ENCODE results near the gene NFATC2.

The NFATC2 gene

DNA sequence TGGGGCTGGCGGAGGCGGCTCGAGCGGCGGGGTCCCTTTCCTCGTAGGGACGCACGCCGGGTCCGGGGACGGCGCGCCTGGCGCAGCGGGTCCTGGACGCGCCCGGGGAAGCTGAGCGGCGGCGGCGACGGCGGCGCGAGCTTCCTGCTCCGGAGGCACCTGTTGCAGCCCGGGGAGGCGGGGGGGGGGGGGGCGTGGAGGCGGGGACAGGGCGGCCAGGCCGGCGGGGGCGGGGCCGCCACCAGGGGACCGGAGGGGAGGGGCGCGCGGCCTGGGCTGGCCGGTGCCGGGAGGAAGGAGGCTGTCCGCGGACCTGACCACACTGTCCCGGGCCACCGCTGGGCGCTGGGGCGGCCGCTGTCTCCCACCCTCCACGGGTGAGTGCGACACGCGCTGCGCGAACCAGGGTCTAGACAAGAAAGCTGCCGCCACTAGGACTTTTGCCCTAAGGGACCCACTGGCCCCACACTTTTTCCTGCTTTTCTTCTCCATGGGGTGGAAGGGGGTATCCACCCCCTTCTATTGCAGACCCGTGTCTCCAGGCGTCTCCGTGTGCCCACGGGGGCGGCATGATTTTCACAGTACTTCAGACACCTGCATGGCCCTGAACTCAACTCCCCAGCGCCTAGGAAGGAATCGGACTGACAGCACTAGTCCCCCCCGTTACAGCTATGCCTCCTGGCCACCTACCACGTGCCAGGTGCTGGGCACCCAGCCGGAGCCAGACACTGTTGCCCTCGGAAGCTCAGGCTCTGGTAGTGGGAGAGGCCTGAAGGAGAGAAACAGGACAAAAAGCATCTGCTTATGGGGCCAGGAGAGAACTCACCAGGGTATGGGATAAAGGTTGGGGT is at the start of gene NFATC2:
NFATC2 (minus strand) TSS at position 149 of the 851 bp plus-strand sequence. CDS start 220 bp downstream, outside the sequence.
- FAIRE-seq (no peak), DNase-seq (ENCODE audit: extremely low spot score, insufficient read length, low read depth) (peak; percentile 74)

DNA sequence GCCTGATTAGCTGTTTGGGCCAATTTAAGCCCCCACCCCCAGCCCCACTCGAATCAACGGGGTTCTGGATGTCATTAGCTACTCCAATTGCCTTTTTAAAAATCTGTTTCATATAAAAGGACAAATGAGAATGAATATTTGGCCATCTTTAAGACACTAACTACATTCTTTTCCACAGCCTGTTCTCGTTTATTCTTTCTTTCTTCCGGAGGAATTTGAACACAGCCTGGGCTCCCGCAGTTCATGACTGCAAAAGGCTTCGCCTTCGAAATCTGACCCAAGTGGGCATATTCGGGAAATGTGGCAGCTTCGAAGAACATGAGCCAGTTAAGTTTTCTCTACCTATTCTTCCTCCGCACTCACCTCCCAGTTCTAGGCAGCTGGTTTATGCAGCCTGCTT is 49.4 kb upstream of the NFATC2 start:
- FAIRE-seq (no peak), DNase-seq (ENCODE audit: extremely low spot score, insufficient read length, low read depth) (no peak)

DNA sequence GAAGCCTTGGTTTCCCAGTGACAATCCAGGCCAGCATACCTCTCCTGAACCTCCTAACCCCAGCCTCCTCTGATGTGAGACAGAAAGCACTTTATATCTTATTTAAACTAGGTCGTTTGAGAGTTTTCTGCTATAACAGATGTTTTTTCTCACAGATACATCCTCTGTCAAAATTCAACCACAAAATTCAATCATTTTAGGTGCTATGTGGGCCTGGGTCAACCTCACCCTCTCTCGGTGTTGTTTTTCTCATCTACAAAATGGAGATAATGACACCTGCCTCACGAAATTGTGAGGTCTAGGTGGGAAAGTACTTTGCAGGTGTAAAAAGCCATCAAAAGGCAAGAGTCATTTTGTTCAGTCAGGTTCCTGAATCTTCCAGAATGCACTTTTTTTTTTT is 46.2 kb upstream of the NFATC2 start:
- DNase-seq (ENCODE audit: extremely low spot score, insufficient read length, low read depth): no peak
- FAIRE-seq: no peak

DNA sequence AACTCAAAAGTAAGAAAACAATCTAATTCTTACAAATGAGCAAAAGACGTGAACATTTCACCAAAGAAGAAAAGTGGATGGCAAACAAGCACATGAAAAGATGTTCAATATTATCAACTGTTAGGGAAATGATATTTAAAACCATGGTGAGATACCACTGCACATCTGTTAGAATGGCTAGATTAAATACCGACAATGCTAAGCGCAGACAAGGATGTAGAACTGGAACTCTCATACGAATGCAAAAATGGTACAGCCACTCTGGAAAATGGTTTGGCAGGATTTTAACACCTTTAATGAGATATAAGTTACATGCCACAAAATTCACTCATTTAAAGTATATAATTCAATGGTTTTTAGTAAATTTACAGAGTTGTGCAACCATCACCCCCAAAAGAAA is 44.6 kb upstream of the NFATC2 start:
- DNase-seq (ENCODE audit: extremely low spot score, insufficient read length, low read depth) (no peak), FAIRE-seq (no peak)

DNA sequence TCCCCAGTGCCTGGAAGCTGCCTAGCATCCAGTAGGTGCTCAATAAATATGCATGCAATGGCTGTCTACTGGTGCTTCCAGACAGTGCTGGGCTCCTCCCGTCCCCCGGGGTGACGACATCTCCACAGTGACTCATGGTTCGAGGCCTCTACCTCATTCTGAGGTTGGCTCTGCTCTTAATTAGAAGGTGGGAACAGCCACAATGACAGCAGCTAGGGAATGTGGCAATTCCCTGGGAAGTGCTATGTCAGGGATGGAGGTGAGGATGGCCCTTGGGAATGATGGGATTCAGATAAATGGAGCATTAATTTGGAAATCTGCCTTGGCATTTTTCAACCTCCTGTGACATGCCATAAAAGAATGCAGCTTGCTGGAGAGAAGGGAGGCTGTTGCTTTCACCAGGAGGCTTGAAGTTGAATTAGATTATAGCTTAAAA is 43.5 kb upstream of the NFATC2 start:
- DNase-seq (ENCODE audit: extremely low spot score, insufficient read length, low read depth) (no peak), FAIRE-seq (no peak)

DNA sequence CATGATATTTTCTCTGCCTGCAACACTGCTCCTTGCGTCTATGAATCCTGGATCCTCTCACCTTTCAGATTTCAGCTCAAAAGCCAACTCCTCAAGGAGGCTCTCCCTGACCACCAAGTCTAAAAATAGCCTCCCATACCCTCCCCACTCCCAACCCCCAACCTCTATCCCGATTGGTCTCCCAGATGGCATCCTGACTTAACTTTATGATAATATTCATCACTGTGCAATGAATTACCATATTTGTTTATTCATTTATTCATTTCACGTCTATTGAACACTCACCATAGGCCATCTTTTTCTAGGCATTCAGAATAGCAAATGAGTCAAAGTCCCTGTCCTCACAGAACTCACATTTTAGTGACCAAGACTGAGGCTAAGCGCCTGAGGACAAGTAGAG is 42.6 kb upstream of the NFATC2 start:
- no peak for FAIRE-seq

DNA sequence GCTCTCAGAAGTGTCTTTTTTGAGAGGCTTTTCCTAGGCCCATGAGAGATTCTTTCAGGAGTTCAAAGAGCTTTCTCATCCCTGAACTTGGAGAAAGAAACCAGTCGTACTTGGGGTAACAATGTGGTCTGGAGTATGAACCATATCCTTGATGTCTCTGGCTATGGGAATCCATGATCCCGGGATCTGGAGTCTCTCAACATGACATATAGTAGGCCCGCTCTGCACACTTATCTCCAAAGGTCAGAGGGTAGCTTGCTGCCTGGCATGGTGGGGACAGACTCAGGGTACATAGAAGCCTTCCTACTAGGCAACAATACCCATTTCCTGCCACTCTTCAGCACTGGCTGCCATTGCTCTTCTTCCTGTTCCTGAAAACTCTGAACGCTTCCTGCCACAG is 42.2 kb upstream of the NFATC2 start:
- DNase-seq (ENCODE audit: extremely low spot score, insufficient read length, low read depth) (no peak), FAIRE-seq (no peak)

More for the DNA sequence above, 42.6 kb upstream of the NFATC2 start:
- no peak for DNase-seq (ENCODE audit: extremely low spot score, insufficient read length, low read depth)

DNA sequence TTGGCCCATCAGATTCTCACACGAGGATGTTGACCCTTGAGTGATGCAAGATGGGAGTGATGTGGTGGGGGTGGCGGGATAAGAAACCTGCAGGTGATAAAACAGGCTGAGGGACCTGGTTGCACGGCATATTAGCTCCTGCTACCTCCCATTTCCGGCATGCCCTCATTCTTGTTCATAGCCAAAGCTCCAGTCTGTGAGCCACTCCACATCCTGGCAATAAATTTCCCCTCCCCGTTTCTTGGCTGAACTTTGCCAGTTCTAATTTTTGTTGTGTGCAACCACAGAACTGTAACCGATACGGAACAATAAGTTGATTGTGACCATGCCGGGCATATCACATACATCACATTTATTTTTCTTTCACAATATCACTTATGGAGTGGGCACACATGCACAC is 41.6 kb upstream of the NFATC2 start:
- DNase-seq (ENCODE audit: extremely low spot score, insufficient read length, low read depth): no peak
- FAIRE-seq: no peak

DNA sequence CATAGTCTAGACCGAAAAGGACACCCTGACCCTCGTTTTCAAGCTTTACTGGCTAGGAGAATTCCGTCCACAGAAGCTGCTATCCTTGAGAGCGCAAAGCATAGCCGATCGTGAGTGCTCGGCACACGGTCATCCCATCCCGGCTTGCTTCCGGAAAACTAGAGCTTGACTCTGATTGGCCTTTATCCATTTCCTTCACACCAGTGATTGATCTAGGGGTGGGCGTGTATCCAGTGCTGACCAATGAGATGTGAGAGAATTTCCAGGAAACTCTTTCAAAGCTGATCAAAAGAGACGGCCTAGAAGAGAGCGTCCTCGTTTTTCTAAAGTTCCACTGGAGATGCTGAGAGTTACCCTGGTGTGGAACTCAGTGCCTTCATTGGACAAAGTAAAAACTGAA is 41.0 kb upstream of the NFATC2 start:
- FAIRE-seq (no peak), DNase-seq (ENCODE audit: extremely low spot score, insufficient read length, low read depth) (no peak)

DNA sequence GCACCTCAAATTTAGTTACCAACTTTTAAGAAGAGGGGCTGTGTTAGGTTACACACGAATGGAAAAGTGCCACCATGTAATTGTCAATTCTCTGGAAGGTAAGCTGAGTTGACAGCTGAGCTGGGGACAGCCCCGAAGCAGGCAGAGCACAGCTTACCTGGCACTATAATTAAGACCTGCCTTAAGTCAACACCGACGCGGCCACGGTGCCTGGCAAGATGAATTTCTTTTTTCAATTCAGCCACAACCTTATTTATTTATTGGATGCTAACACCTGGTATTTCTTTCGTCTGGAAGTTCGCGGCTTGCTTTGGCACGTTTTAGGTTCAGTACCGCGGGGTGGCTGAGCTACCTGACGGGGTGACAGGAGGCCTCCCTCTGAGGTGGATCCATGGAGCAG is 40.6 kb upstream of the NFATC2 start:
- no peak for FAIRE-seq
- no peak for DNase-seq (ENCODE audit: extremely low spot score, insufficient read length, low read depth)

DNA sequence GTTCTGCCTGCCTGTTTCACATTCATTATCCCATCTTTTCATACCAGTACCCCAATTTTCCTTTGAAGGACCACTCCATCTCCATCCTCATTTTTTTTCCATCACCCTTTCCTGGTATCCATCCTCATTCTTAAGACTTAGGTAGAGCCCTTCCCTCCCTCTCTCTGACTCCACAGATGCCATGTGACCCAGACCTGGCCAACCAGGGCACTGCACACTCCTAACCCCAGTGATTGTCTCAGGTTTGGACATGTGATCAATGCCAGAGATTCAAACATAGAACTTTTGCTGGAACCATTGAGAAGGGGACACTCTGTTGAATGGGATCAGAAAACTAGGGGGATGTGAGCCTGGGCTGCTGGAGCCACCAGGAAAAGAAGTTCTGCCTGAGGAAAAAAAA is 39.1 kb upstream of the NFATC2 start:
- DNase-seq (ENCODE audit: extremely low spot score, insufficient read length, low read depth) (no peak), FAIRE-seq (no peak)

DNA sequence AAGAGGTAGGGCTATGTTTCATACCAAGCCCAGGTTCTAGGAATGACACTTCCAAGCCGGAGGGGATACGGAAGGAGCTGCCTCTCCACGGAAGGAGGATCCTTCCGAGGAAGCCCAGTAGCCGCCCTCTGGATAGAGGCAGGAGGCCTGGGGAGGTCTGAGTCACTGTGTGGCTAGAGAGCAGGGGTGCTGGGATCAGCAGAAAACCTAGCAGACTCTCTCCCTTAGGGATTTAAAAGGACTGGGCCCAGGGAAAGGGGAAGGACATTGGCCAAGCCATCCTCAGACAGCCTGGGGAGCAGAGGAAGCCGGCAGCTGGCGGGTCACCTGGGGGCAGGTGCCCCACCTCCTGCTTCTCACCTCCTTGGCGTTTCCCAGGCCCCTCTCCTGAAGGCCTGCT is 36.6 kb upstream of the NFATC2 start:
- FAIRE-seq (no peak), DNase-seq (ENCODE audit: extremely low spot score, insufficient read length, low read depth) (no peak)

DNA sequence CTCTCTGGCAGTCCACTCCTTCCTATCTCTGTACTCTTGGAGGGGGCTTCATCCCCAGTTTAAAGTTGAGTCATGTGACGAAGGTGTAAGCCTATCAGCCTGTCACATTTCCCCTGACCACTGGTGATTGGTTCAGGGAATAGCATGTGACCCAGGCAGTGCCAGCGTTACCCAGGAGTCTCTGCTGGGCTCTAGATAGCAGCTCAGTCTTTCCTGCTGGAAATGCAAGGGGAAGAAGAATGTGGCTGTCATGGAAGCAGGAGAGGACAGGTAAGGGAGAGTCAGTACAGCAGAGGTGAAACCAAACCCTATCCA is 35.6 kb upstream of the NFATC2 start:
- no peak for FAIRE-seq

DNA sequence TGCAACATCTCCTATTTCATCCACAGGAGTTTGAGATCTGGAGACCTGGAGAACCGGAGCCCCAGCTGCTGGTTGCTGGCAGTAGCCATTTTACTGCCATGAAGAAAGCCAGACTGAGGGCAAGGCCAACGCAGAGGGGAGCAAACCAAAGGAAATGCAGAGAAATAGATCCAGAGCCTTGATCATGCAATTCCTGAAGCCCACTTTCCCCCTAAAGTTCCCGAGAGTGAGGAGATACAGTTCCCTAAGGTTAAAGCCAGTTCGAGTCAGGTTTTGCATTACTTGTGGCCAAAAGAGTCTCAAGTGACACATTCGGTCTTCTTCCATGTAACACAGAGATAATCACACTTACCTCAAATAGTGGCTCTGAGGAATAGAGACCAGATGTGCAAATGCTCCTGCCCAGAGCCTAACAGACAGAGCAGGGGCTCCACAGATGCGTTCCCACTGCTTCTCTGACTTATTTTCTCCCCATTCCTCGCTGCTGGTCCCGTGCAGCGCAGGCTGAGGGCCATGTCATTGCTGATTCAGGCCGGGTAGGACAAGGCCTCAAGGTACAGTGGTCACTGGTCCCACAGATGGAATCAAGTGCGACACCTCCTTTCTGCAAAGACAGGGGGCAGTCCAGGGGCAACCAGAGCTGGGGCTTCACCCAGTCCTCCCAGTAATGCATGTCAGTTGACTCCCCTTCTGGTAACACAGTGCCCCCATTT is 35.1 kb upstream of the NFATC2 start:
- DNase-seq (ENCODE audit: extremely low spot score, insufficient read length, low read depth) (no peak), FAIRE-seq (no peak)

More for the DNA sequence above, 35.6 kb upstream of the NFATC2 start:
- DNase-seq (ENCODE audit: extremely low spot score, insufficient read length, low read depth): no peak

DNA sequence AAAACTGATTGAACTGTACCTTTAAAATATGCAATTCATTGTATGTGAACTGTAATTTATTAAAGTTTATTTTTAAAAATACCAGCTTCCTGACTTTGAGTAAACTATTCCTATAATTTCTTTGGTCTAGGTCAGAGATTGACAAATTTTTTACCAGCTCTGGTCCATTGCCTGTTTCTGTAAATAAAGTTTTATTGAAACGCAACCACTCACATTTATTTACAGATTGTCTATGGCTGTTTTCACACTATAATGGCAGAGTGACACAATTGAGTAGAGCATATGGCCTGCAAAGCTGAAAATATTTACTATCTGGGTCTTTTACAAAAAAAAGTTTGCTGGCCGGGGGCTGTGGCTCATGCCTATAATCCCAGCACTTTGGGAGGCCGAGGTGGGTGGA is 33.0 kb upstream of the NFATC2 start:
- DNase-seq (ENCODE audit: extremely low spot score, insufficient read length, low read depth): no peak
- FAIRE-seq: no peak

DNA sequence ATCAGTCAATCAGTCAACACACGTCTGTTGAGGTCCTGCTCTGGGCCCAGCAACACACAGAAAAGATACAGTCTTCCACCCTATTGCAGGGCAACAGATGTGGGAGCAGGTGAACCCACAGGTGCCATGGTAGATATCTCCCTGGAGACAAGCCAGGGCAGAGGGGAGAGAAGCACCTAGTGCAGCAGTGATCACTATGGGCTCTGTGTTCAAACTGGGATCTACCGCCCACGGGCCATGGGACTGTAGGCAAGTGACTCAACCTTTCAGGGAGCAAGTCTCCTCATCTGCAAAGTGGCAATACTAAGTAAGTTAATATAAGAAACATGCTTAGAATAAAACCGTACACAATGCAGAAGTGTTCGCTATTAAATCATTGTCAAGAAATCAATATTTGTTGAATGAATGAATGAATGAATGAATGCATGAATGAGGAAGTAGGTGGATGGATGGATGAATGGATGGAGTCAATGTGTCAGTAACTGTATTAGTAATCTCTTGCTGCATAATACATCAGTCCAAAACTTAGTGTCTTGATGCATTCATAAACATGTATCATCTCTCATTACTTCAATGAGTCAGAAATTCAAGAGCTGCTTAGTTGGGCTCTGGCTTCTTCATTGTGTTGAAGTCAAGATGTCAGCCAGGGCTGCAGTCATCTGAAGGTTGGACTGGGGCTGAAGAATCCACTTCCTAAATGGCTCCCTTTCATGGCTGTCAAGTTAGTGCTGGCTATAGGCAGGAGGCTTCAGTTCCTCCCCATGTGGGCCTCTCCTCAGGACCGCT is 31.9 kb upstream of the NFATC2 start:
- no peak for FAIRE-seq
- no peak for DNase-seq (ENCODE audit: extremely low spot score, insufficient read length, low read depth)

DNA sequence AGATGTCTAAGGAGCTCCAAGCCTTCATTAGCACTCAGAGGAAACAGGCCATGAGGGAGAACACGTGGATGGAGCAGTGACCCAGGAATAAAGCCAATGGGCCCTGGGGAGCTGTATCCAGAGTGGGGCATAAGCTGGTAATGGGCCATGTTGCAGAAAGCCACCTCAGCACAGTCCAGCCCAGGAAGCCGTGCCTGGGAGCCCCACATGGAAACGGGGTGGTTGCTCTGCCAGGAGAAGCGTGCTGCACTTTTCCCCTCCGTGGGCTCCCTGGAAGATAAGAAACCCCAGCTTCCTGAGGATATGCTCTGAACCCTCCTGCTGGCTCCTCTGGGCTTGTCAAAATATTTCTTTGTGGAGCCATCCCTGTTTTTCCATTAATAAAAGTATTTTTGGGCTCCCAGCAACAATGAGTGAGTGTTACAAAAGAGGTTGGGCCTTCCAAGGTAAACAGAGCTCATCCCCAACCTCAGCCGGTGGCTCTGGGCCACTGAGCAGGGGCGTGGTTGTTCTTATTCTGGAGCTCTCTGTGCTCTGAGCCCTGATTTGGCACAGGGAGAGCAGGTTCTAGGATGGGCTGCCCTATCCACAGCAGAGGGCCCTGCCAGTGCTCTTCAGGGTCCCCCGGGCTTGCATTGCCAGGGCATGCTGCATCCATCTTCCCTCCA is 31.2 kb upstream of the NFATC2 start:
- FAIRE-seq: no peak

DNA sequence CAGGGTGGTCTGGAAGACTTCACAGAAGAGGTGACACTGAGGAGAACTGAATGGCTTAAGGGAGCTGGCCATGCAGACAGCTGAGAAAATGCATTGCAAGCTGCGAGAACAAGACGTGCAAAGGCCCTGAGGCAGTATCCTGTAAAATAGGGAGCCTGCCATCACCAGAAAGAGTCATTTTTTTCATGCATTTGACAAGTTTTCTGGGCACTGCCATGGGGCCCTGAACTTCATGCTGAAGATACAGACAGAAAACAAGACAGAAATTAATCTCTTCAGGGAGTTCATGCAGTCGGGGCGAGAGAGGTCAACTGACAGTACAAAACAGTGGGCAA is 28.9 kb upstream of the NFATC2 start:
- DNase-seq (ENCODE audit: extremely low spot score, insufficient read length, low read depth) (no peak), FAIRE-seq (no peak)

More for the DNA sequence above, 31.2 kb upstream of the NFATC2 start:
- no peak for DNase-seq (ENCODE audit: extremely low spot score, insufficient read length, low read depth)

DNA sequence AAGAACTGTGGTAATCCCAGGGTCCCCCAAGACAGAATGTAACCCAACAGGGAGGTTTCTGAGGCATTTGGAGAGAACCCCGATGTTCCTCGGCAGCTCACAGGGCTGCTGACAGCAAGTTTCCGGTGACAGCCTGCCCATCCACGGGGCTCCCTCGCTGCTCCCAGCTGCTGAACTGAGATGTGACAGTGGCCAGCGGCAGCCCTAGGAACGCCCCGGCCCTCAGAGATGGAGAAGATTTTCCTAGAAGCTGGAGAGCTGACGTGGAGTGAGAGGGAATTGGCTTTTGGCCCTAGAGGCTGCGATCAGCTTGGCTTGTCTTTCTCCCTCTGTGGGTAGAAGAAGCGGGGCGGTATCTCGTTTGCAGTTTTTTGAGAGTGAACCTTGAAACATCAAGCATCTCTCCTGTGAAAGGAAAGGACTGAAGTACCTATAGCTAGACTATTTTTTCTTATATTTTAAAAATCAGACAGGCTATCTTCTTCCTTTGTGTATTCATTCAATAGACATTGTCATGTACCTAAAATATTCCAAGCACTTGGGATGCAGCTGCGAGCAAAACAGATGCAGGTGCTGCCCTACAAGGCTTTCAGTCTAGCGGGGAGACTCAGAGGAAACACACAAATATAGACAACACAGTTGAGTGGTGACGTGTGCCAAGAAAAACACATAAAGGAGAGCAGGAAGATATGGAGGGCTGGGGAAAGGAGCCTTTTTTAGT is 28.4 kb upstream of the NFATC2 start:
- DNase-seq (ENCODE audit: extremely low spot score, insufficient read length, low read depth): no peak
- FAIRE-seq: no peak
